SK-N-MC (cell line): ENCODE measurements around the gene KCNJ9.

ENCODE experiments used
- EZH2 ChIP-seq: fragments of 200-600 bp; sonication (generic); IDR thresholded peaks from one replicate; pipeline ENCODE4 v1.6.1; 2017; ENCODE audit warnings: antibody characterized with exemption
- POLR2AphosphoS5 ChIP-seq: IDR thresholded peaks from 2 replicates; pipeline ENCODE4 v1.6.1; 2012; ENCODE audit warnings: mild to moderate bottlenecking, low read depth, low read length, borderline replicate concordance

GRCh38 chr1:160083968-160084770 is 2.8 kb downstream of the KCNJ9 start:
- TF ChIP-seq POLR2AphosphoS5 (no peak), EZH2 (no peak)
